ENCODE data around the gene COMMD2.

The COMMD2 gene

GRCh38 chr3:149790698-149791097 lies 38.4 kb upstream of the COMMD2 start:
- no peak overlapping the region for H3K4me3 ChIP-seq (ENCODE audit: control insufficient read depth, low read depth, low read length)
- no peak for TF ChIP-seq CTCF (conservative IDR thresholded peaks at IDR 0.05; ENCODE audit: control insufficient read depth, insufficient read depth, low read depth, low read length)
- DNase-seq (ENCODE audit: low read depth): no peak

- peak; percentile 7 for DNase-seq (ENCODE audit: low read depth)
- TF ChIP-seq CTCF (conservative IDR thresholded peaks at IDR 0.05; ENCODE audit: control insufficient read depth, insufficient read depth, low read depth, low read length): no peak
- no peak overlapping the region for H3K4me3 ChIP-seq (ENCODE audit: control insufficient read depth, low read depth, low read length)
Observed at GRCh38 chr3:149790268-149790667, 38.0 kb upstream of the COMMD2 start.

GRCh38 chr3:149784064-149784704 lies 31.9 kb upstream of the COMMD2 start:
- no peak for DNase-seq (ENCODE audit: low read depth)
- no peak for TF ChIP-seq CTCF (conservative IDR thresholded peaks at IDR 0.05; ENCODE audit: control insufficient read depth, insufficient read depth, low read depth, low read length)
- no peak overlapping the region for H3K4me3 ChIP-seq (ENCODE audit: control insufficient read depth, low read depth, low read length)

- no peak for TF ChIP-seq CTCF (conservative IDR thresholded peaks at IDR 0.05; ENCODE audit: control insufficient read depth, insufficient read depth, low read depth, low read length)
- DNase-seq (ENCODE audit: low read depth): peak; percentile 5
- no peak overlapping the region for H3K4me3 ChIP-seq (ENCODE audit: control insufficient read depth, low read depth, low read length)
Observed at GRCh38 chr3:149783576-149783975, 31.3 kb upstream of the COMMD2 start.

GRCh38 chr3:149781741-149782140 lies 29.5 kb upstream of the COMMD2 start:
- DNase-seq (ENCODE audit: low read depth): no peak
- no peak overlapping the region for H3K4me3 ChIP-seq (ENCODE audit: control insufficient read depth, low read depth, low read length)
- TF ChIP-seq CTCF (conservative IDR thresholded peaks at IDR 0.05; ENCODE audit: control insufficient read depth, insufficient read depth, low read depth, low read length): no peak

- DNase-seq (ENCODE audit: low read depth): no peak
- no peak for TF ChIP-seq CTCF (conservative IDR thresholded peaks at IDR 0.05; ENCODE audit: control insufficient read depth, insufficient read depth, low read depth, low read length)
- H3K4me3 ChIP-seq (ENCODE audit: control insufficient read depth, low read depth, low read length): no peak overlapping the region
Observed at GRCh38 chr3:149781211-149781610, 28.9 kb upstream of the COMMD2 start.
